CD4-positive, alpha-beta T cell treated with Interleukin-15 for 4 hours (primary cell): Measurements from ENCODE around the gene PLSCR5.

Experiments
- DNase-seq: peaks from one replicate; pipeline ENCODE4 v3.0.0-alpha.2; 2020; ENCODE audit warnings: low spot score

The PLSCR5 gene

DNA sequence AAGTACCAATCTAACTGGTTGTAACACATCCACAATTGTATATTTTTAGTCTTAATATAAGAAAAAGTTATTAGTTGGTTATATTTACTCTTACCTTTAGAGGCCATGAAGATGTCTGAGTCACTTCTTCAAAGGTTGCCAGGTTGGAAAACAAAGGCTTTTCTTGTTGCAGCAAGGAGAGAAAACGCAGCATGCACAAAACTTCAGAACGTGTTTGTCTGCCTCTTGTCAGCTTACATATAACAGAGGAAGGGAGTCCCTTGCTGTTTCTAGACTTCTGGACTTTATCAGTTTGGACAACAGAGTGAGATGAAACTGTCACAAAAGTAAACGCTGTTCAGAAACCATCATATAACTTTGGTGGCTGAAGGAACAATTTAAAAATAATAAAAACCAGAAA is at the start of gene PLSCR5:
PLSCR5 (minus strand) TSS at position 241 of the 400 bp plus-strand sequence; CDS start at position 107, 134 bp downstream.
- no peak for DNase-seq

DNA sequence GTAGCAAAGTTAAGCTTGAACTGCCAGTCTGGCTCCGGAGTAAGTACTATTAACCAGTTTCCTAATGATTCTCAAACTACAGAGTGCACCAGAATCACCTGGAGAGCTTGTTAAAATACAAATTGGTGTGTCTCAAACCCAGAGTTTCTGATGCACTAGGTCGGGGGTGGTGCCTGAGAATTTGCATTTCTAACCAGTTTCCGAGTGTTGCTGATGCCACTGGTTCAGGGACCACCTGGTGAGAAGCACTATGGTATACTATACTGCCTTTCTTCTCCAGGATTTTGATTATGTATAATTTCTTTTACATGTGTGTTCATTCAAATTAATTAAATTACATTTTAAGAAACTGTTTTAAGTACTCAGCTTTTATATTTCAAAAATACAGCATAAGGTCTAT is 48.8 kb upstream of the PLSCR5 start:
- DNase-seq, result no peak

GRCh38 chr3:146650691-146651442 is 45.7 kb upstream of the PLSCR5 start:
- no peak for DNase-seq

DNA sequence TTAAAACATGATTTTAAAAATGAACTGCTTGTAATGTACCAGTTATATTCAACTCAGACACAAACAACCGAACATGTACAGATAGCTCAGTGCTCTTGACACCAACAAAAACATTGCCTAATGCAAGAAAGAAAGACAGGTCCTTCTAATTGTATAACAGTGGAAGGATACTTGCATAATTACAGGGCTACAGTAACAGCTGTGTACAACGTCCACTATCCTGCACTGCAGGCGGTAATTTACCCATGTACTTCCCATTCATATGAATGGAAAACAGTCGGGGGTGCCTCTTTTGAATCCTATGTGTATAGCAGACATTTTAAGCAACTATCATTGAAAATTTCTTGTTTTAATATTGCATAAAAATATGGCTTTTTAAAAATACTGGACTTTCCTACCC is 41.1 kb upstream of the PLSCR5 start:
- DNase-seq, result no peak

GRCh38 chr3:146640955-146641867 is 36.1 kb upstream of the PLSCR5 start:
- peak; percentile 11 for DNase-seq

- DNase-seq, result no peak
Observed at GRCh38 chr3:146640361-146640760, 35.2 kb upstream of the PLSCR5 start.

DNA sequence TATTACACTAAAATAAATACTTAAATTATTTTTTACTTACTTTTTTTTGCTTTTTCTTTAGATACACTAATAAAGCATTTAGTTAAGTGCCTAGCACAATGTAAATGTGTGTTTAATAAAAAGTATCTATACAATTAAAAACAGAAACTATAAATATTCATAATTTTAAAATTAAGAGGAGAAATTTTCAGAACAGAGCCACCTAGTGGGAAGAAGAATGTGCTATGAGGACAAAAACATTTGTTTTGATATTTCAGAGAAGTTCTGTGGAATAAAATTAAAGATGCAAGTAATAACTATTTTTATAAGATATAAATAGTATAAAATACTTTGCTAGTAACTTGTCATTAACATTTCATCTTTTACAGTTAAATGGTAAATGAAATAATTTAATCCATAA is 33.6 kb upstream of the PLSCR5 start:
- DNase-seq, result no peak

- DNase-seq, result no peak
Observed at GRCh38 chr3:146637871-146638270, 32.7 kb upstream of the PLSCR5 start.

GRCh38 chr3:146636881-146637280 is 31.7 kb upstream of the PLSCR5 start:
- no peak for DNase-seq

- DNase-seq, result no peak
Observed at GRCh38 chr3:146634346-146634745, 29.2 kb upstream of the PLSCR5 start.

DNA sequence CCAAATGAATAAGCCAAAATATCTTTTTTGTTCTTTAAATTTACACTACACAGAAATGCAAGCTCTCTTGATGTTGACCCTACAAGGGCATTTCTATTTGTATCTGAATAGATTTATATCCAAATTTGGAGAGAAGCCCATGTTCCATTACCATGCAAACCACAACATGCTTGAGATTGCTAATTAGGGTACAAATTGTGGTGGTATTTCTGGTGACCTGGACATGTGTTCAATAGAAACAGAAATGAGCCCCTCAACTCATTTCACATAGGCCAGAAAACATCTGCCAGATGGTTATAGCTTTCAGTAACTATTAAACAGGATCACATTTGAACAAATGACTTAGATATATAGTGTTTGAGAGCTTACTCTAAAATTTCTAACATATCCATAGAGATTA is 23.5 kb upstream of the PLSCR5 start:
- DNase-seq, result no peak

- no peak for DNase-seq
Observed at GRCh38 chr3:146626403-146627122, 21.4 kb upstream of the PLSCR5 start.

DNA sequence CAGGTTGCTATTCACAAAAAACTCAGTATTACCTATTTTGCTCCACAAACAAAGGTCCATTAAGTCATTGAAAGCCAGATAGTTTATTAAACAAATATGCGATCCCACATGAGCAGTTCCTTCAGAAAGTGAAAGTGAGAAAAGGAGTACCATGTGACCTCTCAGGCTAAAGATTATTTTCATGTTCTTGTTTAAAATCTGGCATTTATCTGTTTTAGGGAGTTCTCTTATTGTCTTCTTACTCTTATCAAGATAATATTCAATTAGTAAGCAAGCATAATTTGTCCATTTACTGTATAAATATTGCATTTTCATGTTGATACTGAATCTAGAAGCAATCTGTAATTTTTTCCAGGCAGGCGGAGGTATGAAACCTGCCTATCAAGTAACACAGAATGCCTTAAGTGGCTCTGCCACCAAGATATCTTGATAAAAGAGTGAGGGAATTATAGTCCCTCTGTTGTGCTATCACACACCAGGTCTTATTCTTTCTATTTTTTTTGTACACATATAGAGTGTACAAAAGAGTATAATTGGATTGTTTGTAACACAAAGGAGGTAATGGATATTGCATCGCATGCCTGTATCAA is 20.1 kb upstream of the PLSCR5 start:
- no peak for DNase-seq

- no peak for DNase-seq
Observed at GRCh38 chr3:146621723-146622122, 16.6 kb upstream of the PLSCR5 start.

DNA sequence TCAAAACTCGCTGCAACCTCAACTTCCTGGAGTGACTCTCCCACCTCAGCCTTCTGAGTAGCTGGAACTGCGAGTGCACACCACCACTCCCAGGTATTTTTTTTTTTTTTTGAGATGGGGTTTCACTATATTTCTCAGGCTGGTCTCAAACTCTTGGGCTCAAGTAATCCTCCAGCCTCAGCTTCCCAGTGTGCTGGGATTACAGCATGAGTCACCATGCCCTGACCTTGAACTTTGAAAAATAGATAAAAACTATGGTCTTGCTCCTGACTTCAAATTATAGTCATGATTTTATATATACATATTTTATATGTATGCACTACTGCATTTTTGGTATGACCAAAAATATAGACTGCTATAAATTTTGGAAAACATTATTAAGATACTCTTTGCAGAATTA is 6.9 kb upstream of the PLSCR5 start:
- DNase-seq, result no peak

- no peak for DNase-seq
Observed at GRCh38 chr3:146611096-146611495, 6.0 kb upstream of the PLSCR5 start.

GRCh38 chr3:146598535-146598934 is 6.6 kb downstream of the PLSCR5 start:
- DNase-seq, result no peak

GRCh38 chr3:146594843-146595482 is 10.2 kb downstream of the PLSCR5 start:
- no peak for DNase-seq

GRCh38 chr3:146593776-146594175 is 11.4 kb downstream of the PLSCR5 start:
- no peak for DNase-seq

GRCh38 chr3:146590521-146590920 is 14.6 kb downstream of the PLSCR5 start:
- no peak for DNase-seq

DNA sequence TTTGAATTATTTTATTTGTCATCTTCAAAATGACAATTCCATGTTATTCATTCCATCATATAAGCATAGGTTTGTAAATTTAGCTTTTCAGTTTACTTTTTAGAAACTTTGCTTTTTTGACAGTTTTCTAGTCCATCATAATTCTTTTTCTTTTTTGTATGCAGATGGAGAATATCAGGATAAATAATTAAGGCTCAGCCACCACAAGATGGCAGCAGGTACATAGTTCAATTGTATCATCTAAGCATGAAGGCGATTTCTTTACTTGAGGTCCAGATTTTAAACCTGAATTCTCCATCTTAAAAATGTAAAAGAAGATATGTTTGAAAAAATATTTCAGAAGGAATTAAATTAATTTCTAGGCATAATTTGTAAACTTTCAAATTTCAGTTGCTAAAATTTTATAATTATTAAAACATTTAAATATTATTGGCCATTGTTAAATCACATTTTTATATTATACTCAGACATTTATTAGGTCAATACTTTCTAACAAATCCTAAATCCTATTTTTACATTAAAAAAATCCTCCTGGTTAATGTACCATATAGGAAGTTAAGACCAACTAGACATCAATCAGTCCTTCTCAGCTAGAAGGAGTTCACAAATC is 15.1 kb downstream of the PLSCR5 start:
- DNase-seq, result peak; percentile 6
